ENCODE measurements around the gene ARHGAP29. TPM values are rescaled to one million over a fixed set of nuclear protein-coding genes. Genes with fewer than 3 reads are reported as not detected.

The ARHGAP29 gene
- total RNA-seq, 1 experiment from 2014 or later, result 1.8 TPM

DNA sequence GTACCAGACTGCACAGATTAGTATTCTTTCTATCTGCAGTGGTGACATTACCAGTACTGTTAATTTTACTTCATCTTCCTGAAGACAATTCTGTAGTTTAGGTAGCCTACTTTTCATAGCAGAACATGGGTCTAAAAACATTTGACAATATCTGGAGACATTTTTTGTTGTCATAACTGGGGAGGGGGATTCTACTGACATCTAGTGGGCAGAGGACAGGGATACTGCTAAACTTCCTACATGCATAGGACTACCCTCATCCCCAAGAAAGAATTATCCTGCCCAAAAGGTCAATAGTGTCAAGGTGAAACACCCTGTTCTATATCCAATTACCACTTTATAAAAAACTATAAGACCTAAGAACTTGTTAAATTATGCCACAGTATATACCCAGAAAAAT is 3.4 kb upstream of the ARHGAP29 start:
- Histone ChIP-seq H3K36me3 (ENCODE audit: insufficient read depth, low read length, poor library complexity, severe bottlenecking) (no peaks in the 10 kb centered on the region), H3K4me1 (ENCODE audit: insufficient read depth, low read length, poor library complexity, severe bottlenecking) (no peaks in the 10 kb centered on the region), H3K27me3 (replicated peaks; ENCODE audit: insufficient read depth, low read depth, low read length, poor library complexity) (peaks cover 68% of the 10 kb centered on the region), H3K27ac (ENCODE audit: low read depth, low read length, poor library complexity, severe bottlenecking) (no peak overlapping the region), H3K9me3 (ENCODE audit: low read depth, low read length, poor library complexity, severe bottlenecking) (peaks cover 9% of the 10 kb centered on the region), H3K4me3 (ENCODE audit: low read depth, low read length, poor library complexity, severe bottlenecking) (no peak overlapping the region)
- peak; percentile 57 for DNase-seq (ENCODE audit: low spot score)
- intact Hi-C loops (cut with micrococcal nuclease; ENCODE audit: unreplicated experiment), result loop anchor here (1.0 to 10.0 kb wide), 2 partner anchors 84 to 180 kb away; no protein-coding TSS in a partner anchor
- ChIA-PET POLR2A (ENCODE audit: low non-redundant PET) (no interaction called here), CTCF (interaction anchor here (1.0 to 1.5 kb wide), 2 partner anchors 95 to 179 kb away, joined by 3 to 4 read pairs; no protein-coding TSS in a partner anchor)
- no peak for TF ChIP-seq EZH2 (IDR thresholded peaks at IDR 0.05; ENCODE audit: borderline replicate concordance, low read depth, low read length, poor library complexity, severe bottlenecking)
- TF ChIP-seq, protein P1, sequence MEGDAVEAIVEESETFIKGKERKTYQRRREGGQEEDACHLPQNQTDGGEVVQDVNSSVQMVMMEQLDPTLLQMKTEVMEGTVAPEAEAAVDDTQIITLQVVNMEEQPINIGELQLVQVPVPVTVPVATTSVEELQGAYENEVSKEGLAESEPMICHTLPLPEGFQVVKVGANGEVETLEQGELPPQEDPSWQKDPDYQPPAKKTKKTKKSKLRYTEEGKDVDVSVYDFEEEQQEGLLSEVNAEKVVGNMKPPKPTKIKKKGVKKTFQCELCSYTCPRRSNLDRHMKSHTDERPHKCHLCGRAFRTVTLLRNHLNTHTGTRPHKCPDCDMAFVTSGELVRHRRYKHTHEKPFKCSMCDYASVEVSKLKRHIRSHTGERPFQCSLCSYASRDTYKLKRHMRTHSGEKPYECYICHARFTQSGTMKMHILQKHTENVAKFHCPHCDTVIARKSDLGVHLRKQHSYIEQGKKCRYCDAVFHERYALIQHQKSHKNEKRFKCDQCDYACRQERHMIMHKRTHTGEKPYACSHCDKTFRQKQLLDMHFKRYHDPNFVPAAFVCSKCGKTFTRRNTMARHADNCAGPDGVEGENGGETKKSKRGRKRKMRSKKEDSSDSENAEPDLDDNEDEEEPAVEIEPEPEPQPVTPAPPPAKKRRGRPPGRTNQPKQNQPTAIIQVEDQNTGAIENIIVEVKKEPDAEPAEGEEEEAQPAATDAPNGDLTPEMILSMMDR (conservative IDR thresholded peaks at IDR 0.05; ENCODE audit: low read depth, low read length), result peak; percentile 66
- BruUV-seq (replicated peaks), result no TSS peak

DNA sequence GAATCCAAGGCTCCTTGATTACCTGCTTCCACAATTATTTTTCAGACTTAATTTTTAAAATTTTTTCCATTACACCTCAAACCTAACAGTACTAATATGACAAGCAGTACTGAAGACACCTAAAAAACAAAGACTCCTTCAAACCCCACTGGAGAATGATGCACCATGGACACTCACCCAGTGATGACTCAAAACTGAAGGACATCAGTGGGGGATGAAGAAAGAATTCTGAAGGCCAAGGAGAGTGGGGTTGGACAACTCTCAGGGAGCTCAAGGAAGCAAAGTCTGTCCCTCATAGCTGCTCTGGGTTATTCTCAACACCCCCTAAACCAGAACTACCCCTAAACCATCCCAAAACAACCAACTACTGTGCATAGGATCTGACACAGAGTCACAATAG is 2.4 kb upstream of the ARHGAP29 start:
- POLR2A ChIA-PET (ENCODE audit: low non-redundant PET), result no interaction called here
- DNase-seq (ENCODE audit: low spot score), result no peak
- H3K4me1 ChIP-seq (ENCODE audit: insufficient read depth, low read length, poor library complexity, severe bottlenecking), result no peaks in the 10 kb centered on the region

DNA sequence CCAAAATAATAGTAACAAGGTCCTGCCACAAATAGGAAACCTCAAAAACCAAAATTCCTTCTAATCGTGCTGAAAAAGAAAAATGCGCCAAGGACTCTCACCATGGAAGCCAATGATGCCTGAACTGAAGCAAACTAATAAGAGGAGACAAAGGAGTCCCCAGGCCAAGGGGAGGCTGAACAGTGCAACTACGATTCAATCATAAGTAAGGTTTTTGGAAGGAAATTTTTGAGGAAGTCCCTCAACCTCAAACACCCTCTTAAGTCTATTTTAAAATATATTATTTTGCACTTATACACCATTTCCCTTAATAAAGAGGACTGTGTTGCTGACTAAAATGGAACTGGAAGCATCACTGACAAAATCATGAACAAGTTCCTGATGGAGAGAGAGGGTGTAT is 1.7 kb upstream of the ARHGAP29 start:
- POLR2A ChIA-PET (ENCODE audit: low non-redundant PET), result no interaction called here
- no peak overlapping the region for H3K27ac ChIP-seq (ENCODE audit: low read depth, low read length, poor library complexity, severe bottlenecking)
- no peak for TF ChIP-seq EZH2 (IDR thresholded peaks at IDR 0.05; ENCODE audit: borderline replicate concordance, low read depth, low read length, poor library complexity, severe bottlenecking)
- TF ChIP-seq, protein P1 (conservative IDR thresholded peaks at IDR 0.05; ENCODE audit: low read depth, low read length), result no peak
- H3K4me3 ChIP-seq (ENCODE audit: low read depth, low read length, poor library complexity, severe bottlenecking), result no peak overlapping the region
- H3K27me3 ChIP-seq (replicated peaks; ENCODE audit: insufficient read depth, low read depth, low read length, poor library complexity), result peaks cover 68% of the 10 kb centered on the region
- no peaks in the 10 kb centered on the region for H3K4me1 ChIP-seq (ENCODE audit: insufficient read depth, low read length, poor library complexity, severe bottlenecking)
- H3K36me3 ChIP-seq (ENCODE audit: insufficient read depth, low read length, poor library complexity, severe bottlenecking), result no peaks in the 10 kb centered on the region
- CTCF ChIA-PET, result no interaction called here
- intact Hi-C loops (cut with micrococcal nuclease; ENCODE audit: unreplicated experiment), result loop anchor here (5.0 kb wide), 1 partner anchor 192 kb away; no protein-coding TSS in a partner anchor
- BruUV-seq (replicated peaks), result no TSS peak
- H3K9me3 ChIP-seq (ENCODE audit: low read depth, low read length, poor library complexity, severe bottlenecking), result peaks cover 8% of the 10 kb centered on the region
- DNase-seq (ENCODE audit: low spot score), result no peak

More for the DNA sequence above, 2.4 kb upstream of the ARHGAP29 start:
- TF ChIP-seq, protein P1 (conservative IDR thresholded peaks at IDR 0.05; ENCODE audit: low read depth, low read length), result no peak
- TF ChIP-seq EZH2 (IDR thresholded peaks at IDR 0.05; ENCODE audit: borderline replicate concordance, low read depth, low read length, poor library complexity, severe bottlenecking), result no peak
- intact Hi-C loops (cut with micrococcal nuclease; ENCODE audit: unreplicated experiment), result loop anchor here (1.0 to 10.0 kb wide), 3 partner anchors 85 to 192 kb away; no protein-coding TSS in a partner anchor
- CTCF ChIA-PET, result interaction anchor here (1.0 kb wide), 1 partner anchor 178 kb away, joined by 4 read pairs; no protein-coding TSS in a partner anchor
- BruUV-seq (replicated peaks), result no TSS peak
- Histone ChIP-seq H3K9me3 (ENCODE audit: low read depth, low read length, poor library complexity, severe bottlenecking) (peaks cover 9% of the 10 kb centered on the region), H3K27me3 (replicated peaks; ENCODE audit: insufficient read depth, low read depth, low read length, poor library complexity) (peaks cover 68% of the 10 kb centered on the region), H3K36me3 (ENCODE audit: insufficient read depth, low read length, poor library complexity, severe bottlenecking) (no peaks in the 10 kb centered on the region), H3K27ac (ENCODE audit: low read depth, low read length, poor library complexity, severe bottlenecking) (no peak overlapping the region), H3K4me3 (ENCODE audit: low read depth, low read length, poor library complexity, severe bottlenecking) (no peak overlapping the region)

All from A673 (cell line).